SK-N-SH (cell line): ENCODE data around the gene RNF133. TPM values are rescaled to one million over a fixed set of nuclear protein-coding genes. Genes with fewer than 3 reads are reported as not detected.

Source experiments
- CTCF ChIA-PET: fragments of 300-600, 350-600 bp; formaldehyde crosslinking; extraction: SDS; loops from one replicate; lab custom pipeline; 2021; lab: Yijun Ruan, JAX
- POLR2A ChIA-PET: fragments of 350-600 bp; sonication (Branson Sonifier 250); formaldehyde crosslinking; extraction: SDS; loops from one replicate; lab custom pipeline; 2020; ENCODE audit warnings: antibody characterized with exemption, inconsistent platforms; lab: Yijun Ruan, JAX
- DNase-seq: peaks from one replicate; pipeline ENCODE4 v3.0.0; 2012
- H2AFZ ChIP-seq: fragments of 200-600 bp; sonication (generic); 2 replicates; pipeline ENCODE4 v1.8.1; 2016; ENCODE audit warnings: antibody characterized with exemption, mild to moderate bottlenecking, low read depth
- H3F3A ChIP-seq: fragments of 200-600 bp; sonication (generic); replicated peaks from 2 replicates; pipeline ENCODE3; 2016; ENCODE audit warnings: antibody characterized with exemption, mild to moderate bottlenecking; ENCODE audit not compliant: insufficient read depth
- H3K27ac ChIP-seq, 2 experiments: fragments of 200-500 bp in 1 of 2; fragments of 200-600 bp in 1 of 2; sonication (Bioruptor generic) in 1 of 2; sonication (generic), shearing (Covaris generic) in 1 of 2; 2 replicates each; pipeline versions ENCODE4 v1.5.1 to v1.6.1; 2014 to 2016; ENCODE audit warnings: low read depth in 2 of 2, inconsistent platforms in 1 of 2, low read length in 1 of 2, mild to moderate bottlenecking in 1 of 2, mixed read lengths in 1 of 2
- H3K27me3 ChIP-seq: fragments of 200-600 bp; sonication (generic), shearing (Covaris generic); 2 replicates; pipeline ENCODE4 v1.6.1; 2016; ENCODE audit warnings: mixed run types; ENCODE audit not compliant: insufficient read depth
- H3K36me3 ChIP-seq, 2 experiments: fragments of 200-500 bp in 1 of 2; fragments of 200-600 bp in 1 of 2; sonication (Bioruptor generic) in 1 of 2; sonication (generic) in 1 of 2; replicated peaks in 1 of 2; 2 replicates each; pipeline versions ENCODE3 to v1.5.1; 2014 to 2016; ENCODE audit warnings: low read length in 1 of 2, mild to moderate bottlenecking in 1 of 2; ENCODE audit not compliant: insufficient read depth in 2 of 2, control insufficient read depth in 1 of 2
- H3K4me1 ChIP-seq, 2 experiments: fragments of 200-500 bp in 1 of 2; fragments of 200-600 bp in 1 of 2; sonication (Bioruptor generic) in 1 of 2; sonication (generic), shearing (Covaris generic) in 1 of 2; 2 replicates each; pipeline versions ENCODE4 v1.5.1 to v1.6.1; 2014 to 2016; ENCODE audit warnings: low read depth in 1 of 2, low read length in 1 of 2, mixed run types in 1 of 2; ENCODE audit not compliant: insufficient read depth in 2 of 2, control insufficient read depth in 1 of 2
- H3K4me2 ChIP-seq: fragments of 200-600 bp; sonication (generic), shearing (Covaris generic); 2 replicates; pipeline ENCODE4 v1.6.1; 2017; ENCODE audit warnings: mixed run types
- H3K4me3 ChIP-seq, 2 experiments: fragments of 200-500 bp in 1 of 2; fragments of 200-600 bp in 1 of 2; sonication (Bioruptor generic) in 1 of 2; sonication (generic), shearing (Covaris generic) in 1 of 2; 2 replicates each; pipeline versions ENCODE4 v1.5.1 to v1.8.1; 2014 to 2016; ENCODE audit warnings: low read depth in 2 of 2, inconsistent platforms in 1 of 2, low read length in 1 of 2, mild to moderate bottlenecking in 1 of 2, mixed read lengths in 1 of 2, moderate library complexity in 1 of 2
- H3K79me2 ChIP-seq: fragments of 200-600 bp; sonication (generic); 2 replicates; pipeline ENCODE4 v1.8.1; 2017; ENCODE audit warnings: mild to moderate bottlenecking; ENCODE audit not compliant: insufficient read depth
- H3K9ac ChIP-seq: fragments of 200-600 bp; sonication (generic); 2 replicates; pipeline ENCODE4 v1.6.1; 2017; ENCODE audit warnings: mixed run types
- H3K9me2 ChIP-seq: fragments of 200-600 bp; sonication (generic); 2 replicates; pipeline ENCODE4 v1.6.1; 2017; ENCODE audit warnings: mixed run types
- H3K9me3 ChIP-seq: fragments of 200-600 bp; sonication (generic); 2 replicates; pipeline ENCODE4 v1.6.1; 2017; ENCODE audit warnings: mixed run types, mild to moderate bottlenecking, moderate library complexity
- H4K20me1 ChIP-seq: fragments of 200-600 bp; sonication (generic); 2 replicates; pipeline ENCODE4 v1.6.1; 2017; ENCODE audit warnings: mild to moderate bottlenecking, mixed run types; ENCODE audit not compliant: insufficient read depth
- CHD2 ChIP-seq: fragments of 150-350 bp; IDR thresholded peaks from 2 replicates; pipeline ENCODE4 v1.6.1; 2018; ENCODE audit warnings: low read length; ENCODE audit not compliant: partially characterized antibody
- CTCF ChIP-seq: fragments of 200-600 bp; sonication (generic); IDR thresholded peaks from 2 replicates; pipeline ENCODE4 v1.6.1; 2017; ENCODE audit warnings: antibody characterized with exemption, mild to moderate bottlenecking, moderate library complexity
- ELF1 ChIP-seq: IDR thresholded peaks from 2 replicates; pipeline ENCODE4 v1.4.0; 2012
- EZH2phosphoT487 ChIP-seq: fragments of 200-600 bp; sonication (generic); IDR thresholded peaks from 2 replicates; pipeline ENCODE4 v1.6.1; 2017; ENCODE audit warnings: low read depth, mixed run types, mild to moderate bottlenecking, antibody characterized with exemption, moderate library complexity, borderline replicate concordance
- FOXJ3 ChIP-seq: sonication (generic); formaldehyde crosslinking; IDR thresholded peaks from 2 replicates; pipeline ENCODE4 v1.5.1; 2020; ENCODE audit warnings: mild to moderate bottlenecking, missing genetic modification reagents
- GABPA ChIP-seq: IDR thresholded peaks from 2 replicates; pipeline ENCODE4 v1.4.0; 2012; ENCODE audit warnings: low read depth, mild to moderate bottlenecking
- GATA2 ChIP-seq: sonication (generic); formaldehyde crosslinking; IDR thresholded peaks from 2 replicates; pipeline ENCODE4 v1.5.0; 2020; ENCODE audit warnings: mild to moderate bottlenecking, missing genetic modification reagents
- MXI1 ChIP-seq: IDR thresholded peaks from 2 replicates; pipeline ENCODE4 v1.6.1; 2012; ENCODE audit warnings: mild to moderate bottlenecking, low read depth, low read length, improper control_type of control experiment
- NFIC ChIP-seq: IDR thresholded peaks from 2 replicates; pipeline ENCODE4 v1.4.0; 2012; ENCODE audit warnings: borderline replicate concordance
- POLR2AphosphoS5 ChIP-seq: IDR thresholded peaks from 2 replicates; pipeline ENCODE4 v1.6.1; 2012; ENCODE audit warnings: low read depth, low read length
- RAD21 ChIP-seq: IDR thresholded peaks from 2 replicates; pipeline ENCODE4 v1.6.1; 2012; ENCODE audit warnings: mild to moderate bottlenecking, low read length
- RCOR1 ChIP-seq: fragments of 150-350 bp; IDR thresholded peaks from 2 replicates; pipeline ENCODE4 v1.6.1; 2017; ENCODE audit warnings: antibody characterized with exemption, low read length
- RFX5 ChIP-seq: IDR thresholded peaks from 2 replicates; pipeline ENCODE4 v1.6.1; 2012; ENCODE audit warnings: mild to moderate bottlenecking, improper control_type of control experiment, low read length
- RXRA ChIP-seq: IDR thresholded peaks from 2 replicates; pipeline ENCODE4 v1.4.0; 2012; ENCODE audit warnings: low read depth, mild to moderate bottlenecking, borderline replicate concordance
- SIN3A ChIP-seq: IDR thresholded peaks from 2 replicates; pipeline ENCODE4 v1.6.1; 2012; ENCODE audit warnings: low read depth, mild to moderate bottlenecking, low read length, moderate library complexity, borderline replicate concordance
- TAF1 ChIP-seq: IDR thresholded peaks from 2 replicates; pipeline ENCODE4 v1.6.1; 2012; ENCODE audit warnings: low read depth, mild to moderate bottlenecking, low read length, moderate library complexity, borderline replicate concordance
- TEAD4 ChIP-seq: IDR thresholded peaks from 2 replicates; pipeline ENCODE4 v1.4.0; 2012; ENCODE audit warnings: mild to moderate bottlenecking, borderline replicate concordance; ENCODE audit not compliant: insufficient read depth
- YY1 ChIP-seq: IDR thresholded peaks from 2 replicates; pipeline ENCODE4 v1.4.0; 2012; ENCODE audit warnings: low read depth, mild to moderate bottlenecking
- ZBTB33 ChIP-seq: IDR thresholded peaks from 2 replicates; pipeline ENCODE4 v1.4.0; 2012; ENCODE audit warnings: low read depth, borderline replicate concordance
- WGBS: methylation state at CpG from one replicate; pipeline ENCODE4 v1.1.6; 2017; ENCODE audit warnings: low lambda C conversion rate; 5-methylcytosine and 5-hydroxymethylcytosine counted together
- polyA plus RNA-seq, 3 experiments: library from polyadenylated mRNA; depleted of rRNA; stranded (reverse); fragments of >200 nt; gene quantifications; 2 replicates each; pipeline ENCODE4 v1.2.3, GENCODE V29; 2012
- TF ChIP-seq, protein P1 (sequence below): IDR thresholded peaks from 2 replicates; pipeline ENCODE4 v1.4.0; 2012; ENCODE audit warnings: low read depth
- TF ChIP-seq, protein P2 (sequence below): IDR thresholded peaks from 2 replicates; pipeline ENCODE4; 2012
- TF ChIP-seq, protein P3 (sequence below): fragments of 150-350 bp; IDR thresholded peaks from 2 replicates; pipeline ENCODE4 v1.6.1; 2016; ENCODE audit warnings: mild to moderate bottlenecking, low read depth, low read length

Gene RNF133
- polyA plus RNA-seq, 1 of the 3 experiments (the other 2 are of a cell fraction), result 0.03 TPM

GRCh38 chr7:122727354-122727753, 28.4 kb upstream of the RNF133 start:
- no peaks in the 10 kb centered on the region for H4K20me1 ChIP-seq
- no peak overlapping the region for H3K4me2 ChIP-seq
- H3K4me1 ChIP-seq, result peaks cover 0 to 4% of the 10 kb centered on the region in 2 experiments; a peak in 1 of 4 replicates
- H3K79me2 ChIP-seq, result no peaks in the 10 kb centered on the region
- no peak overlapping the region for H2AFZ ChIP-seq
- no peaks in the 10 kb centered on the region for H3K9me3 ChIP-seq
- H3K9me2 ChIP-seq, result no peaks in the 10 kb centered on the region
- POLR2A ChIA-PET, result no interaction called here
- no peaks in the 10 kb centered on the region for H3K27me3 ChIP-seq
- CTCF ChIA-PET, result interaction anchor here (0.9 to 1.5 kb wide), 2 partner anchors 12 to 28 kb away, joined by 3 read pairs; partner anchors contain the start of gene RNF133
- no peak overlapping the region for H3K27ac ChIP-seq
- H3F3A ChIP-seq, result no peaks in the 10 kb centered on the region
- DNase-seq, result no peak
- no peak overlapping the region for H3K9ac ChIP-seq
- H3K4me3 ChIP-seq, result no peak overlapping the region
- no peak for TF ChIP-seq POLR2AphosphoS5
- no peak for TF ChIP-seq GATA2 (CRISPR knock-in tag)
- no peak for TF ChIP-seq MXI1
- TF ChIP-seq YY1, result no peak
- TF ChIP-seq TEAD4, result no peak
- no peaks in the 10 kb centered on the region for H3K36me3 ChIP-seq

DNA sequence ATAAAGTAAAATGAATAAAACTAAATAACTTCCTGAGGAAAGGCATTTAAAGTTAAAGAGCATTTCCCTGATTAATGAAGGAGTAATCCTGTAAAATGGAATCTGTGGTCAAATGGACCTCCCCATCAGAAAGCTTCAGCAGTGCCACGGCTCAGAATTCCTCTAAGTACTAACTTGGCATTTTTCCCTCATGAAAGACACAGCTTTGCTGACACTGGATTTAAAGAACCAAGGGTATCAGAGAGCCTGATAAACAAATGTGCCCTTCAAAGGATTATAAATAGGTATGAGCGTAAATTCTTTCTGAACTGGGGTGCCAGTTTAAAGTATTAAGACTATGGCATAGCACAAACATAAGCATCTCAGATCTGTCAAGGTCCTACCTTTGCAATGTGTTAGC, 28.0 kb upstream of the RNF133 start:
- Histone ChIP-seq H3K4me2 (no peak overlapping the region), H3K36me3 (no peaks in the 10 kb centered on the region), H3K79me2 (no peaks in the 10 kb centered on the region)
- TF ChIP-seq RFX5 (no peak), EZH2phosphoT487 (no peak), CTCF (no peak), ZBTB33 (no peak), RXRA (no peak), CHD2 (no peak), TAF1 (no peak), ELF1 (no peak), FOXJ3 (no peak), NFIC (no peak), GABPA (no peak), RAD21 (no peak), MXI1 (no peak), SIN3A (no peak), RCOR1 (no peak), YY1 (no peak)
- TF ChIP-seq, protein P1, sequence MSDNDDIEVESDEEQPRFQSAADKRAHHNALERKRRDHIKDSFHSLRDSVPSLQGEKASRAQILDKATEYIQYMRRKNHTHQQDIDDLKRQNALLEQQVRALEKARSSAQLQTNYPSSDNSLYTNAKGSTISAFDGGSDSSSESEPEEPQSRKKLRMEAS, result no peak
- TF ChIP-seq, protein P2, sequence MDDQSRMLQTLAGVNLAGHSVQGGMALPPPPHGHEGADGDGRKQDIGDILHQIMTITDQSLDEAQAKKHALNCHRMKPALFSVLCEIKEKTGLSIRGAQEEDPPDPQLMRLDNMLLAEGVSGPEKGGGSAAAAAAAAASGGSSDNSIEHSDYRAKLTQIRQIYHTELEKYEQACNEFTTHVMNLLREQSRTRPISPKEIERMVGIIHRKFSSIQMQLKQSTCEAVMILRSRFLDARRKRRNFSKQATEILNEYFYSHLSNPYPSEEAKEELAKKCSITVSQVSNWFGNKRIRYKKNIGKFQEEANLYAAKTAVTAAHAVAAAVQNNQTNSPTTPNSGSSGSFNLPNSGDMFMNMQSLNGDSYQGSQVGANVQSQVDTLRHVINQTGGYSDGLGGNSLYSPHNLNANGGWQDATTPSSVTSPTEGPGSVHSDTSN, result no peak
- TF ChIP-seq, protein P3, sequence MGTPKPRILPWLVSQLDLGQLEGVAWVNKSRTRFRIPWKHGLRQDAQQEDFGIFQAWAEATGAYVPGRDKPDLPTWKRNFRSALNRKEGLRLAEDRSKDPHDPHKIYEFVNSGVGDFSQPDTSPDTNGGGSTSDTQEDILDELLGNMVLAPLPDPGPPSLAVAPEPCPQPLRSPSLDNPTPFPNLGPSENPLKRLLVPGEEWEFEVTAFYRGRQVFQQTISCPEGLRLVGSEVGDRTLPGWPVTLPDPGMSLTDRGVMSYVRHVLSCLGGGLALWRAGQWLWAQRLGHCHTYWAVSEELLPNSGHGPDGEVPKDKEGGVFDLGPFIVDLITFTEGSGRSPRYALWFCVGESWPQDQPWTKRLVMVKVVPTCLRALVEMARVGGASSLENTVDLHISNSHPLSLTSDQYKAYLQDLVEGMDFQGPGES, result no peak
- TF ChIP-seq, all 33 proteins: peak for 0
- Histone ChIP-seq H3F3A (no peaks in the 10 kb centered on the region), H2AFZ (no peak overlapping the region), H3K9ac (no peak overlapping the region), H3K27me3 (no peaks in the 10 kb centered on the region), H3K27ac (no peak overlapping the region), H4K20me1 (no peaks in the 10 kb centered on the region), H3K4me3 (no peak overlapping the region), H3K4me1 (peaks cover 0 to 4% of the 10 kb centered on the region in 2 experiments; a peak in 1 of 4 replicates), H3K9me3 (no peaks in the 10 kb centered on the region), H3K9me2 (no peaks in the 10 kb centered on the region)
- POLR2A ChIA-PET, result no interaction called here
- WGBS, result 4% methylated on average over 2 of the region's 2 CpGs
- DNase-seq, result no peak
- CTCF ChIA-PET, result interaction anchor here (0.9 kb wide), 1 partner anchor 27 kb away, joined by 3 read pairs; the partner anchor contains the start of gene RNF133
